Neuronal stem cell (in vitro differentiated cells): ENCODE results near the gene ST7L.

Experiments
- DNase-seq: peaks from one replicate; pipeline ENCODE4 v3.0.0-alpha.2; 2013; ENCODE audit warnings: low spot score
- H2AFZ ChIP-seq: one replicate; pipeline ENCODE4 v1.6.1; 2013; ENCODE audit warnings: mild to moderate bottlenecking, low read length, inconsistent platforms
- H2AK5ac ChIP-seq: 2 replicates; pipeline ENCODE4 v1.6.1; 2013; ENCODE audit warnings: low read depth, mild to moderate bottlenecking, inconsistent platforms, low read length, moderate library complexity, mixed read lengths
- H2BK120ac ChIP-seq: 2 replicates; pipeline ENCODE4 v1.6.1; 2013; ENCODE audit warnings: low read depth, mild to moderate bottlenecking, inconsistent platforms, low read length, moderate library complexity, mixed read lengths
- H2BK12ac ChIP-seq: one replicate; pipeline ENCODE4 v1.6.1; 2013; ENCODE audit warnings: low read length, inconsistent platforms
- H2BK15ac ChIP-seq: 2 replicates; pipeline ENCODE4 v1.6.1; 2013; ENCODE audit warnings: mild to moderate bottlenecking, low read length, inconsistent platforms, mixed read lengths
- H2BK5ac ChIP-seq: one replicate; pipeline ENCODE4 v1.6.1; 2013; ENCODE audit warnings: inconsistent platforms, mild to moderate bottlenecking, low read length, moderate library complexity
- H3K14ac ChIP-seq: one replicate; pipeline ENCODE4 v1.6.1; 2013; ENCODE audit warnings: low read length, inconsistent platforms
- H3K18ac ChIP-seq: 2 replicates; pipeline ENCODE4 v1.6.1; 2013; ENCODE audit warnings: low read length, inconsistent platforms
- H3K23ac ChIP-seq: 2 replicates; pipeline ENCODE4 v1.6.1; 2013; ENCODE audit warnings: low read depth, mild to moderate bottlenecking, mixed read lengths, low read length, inconsistent platforms; ENCODE audit not compliant: poor library complexity
- H3K27ac ChIP-seq: replicated peaks from 3 replicates; pipeline ENCODE4 v1.5.1; 2013; ENCODE audit warnings: low read length, inconsistent platforms
- H3K27me3 ChIP-seq, 3 experiments: 2 replicates each; pipeline ENCODE4 v1.6.1; 2013; ENCODE audit warnings: low read length in 3 of 3, mild to moderate bottlenecking in 2 of 3, inconsistent platforms in 1 of 3, low read depth in 1 of 3, mixed read lengths in 1 of 3, moderate library complexity in 1 of 3; ENCODE audit not compliant: control insufficient read depth in 3 of 3, insufficient read depth in 3 of 3
- H3K36me3 ChIP-seq, 2 donors: replicated peaks in 1 of 2; 2 replicates each; pipeline ENCODE4 v1.6.1; 2013; ENCODE audit warnings: low read length in 2 of 2; ENCODE audit not compliant: control insufficient read depth in 2 of 2, insufficient read depth in 2 of 2
- H3K4ac ChIP-seq: 2 replicates; pipeline ENCODE4 v1.6.1; 2013; ENCODE audit warnings: inconsistent platforms, mild to moderate bottlenecking, low read length, moderate library complexity
- H3K4me1 ChIP-seq, 2 donors: 1 replicate in 1 of 2; 2 replicates in 1 of 2; pipeline ENCODE4 v1.6.1; 2013; ENCODE audit warnings: low read length in 2 of 2, low read depth in 1 of 2; ENCODE audit not compliant: control insufficient read depth in 2 of 2, insufficient read depth in 1 of 2
- H3K4me2 ChIP-seq: one replicate; pipeline ENCODE4 v1.6.1; 2013; ENCODE audit warnings: mild to moderate bottlenecking, low read length, inconsistent platforms; ENCODE audit not compliant: insufficient read depth, poor library complexity, severe bottlenecking
- H3K4me3 ChIP-seq, 2 donors: 2 replicates each; pipeline ENCODE4 v1.5.1; 2013; ENCODE audit warnings: low read length in 2 of 2, mild to moderate bottlenecking in 2 of 2, inconsistent platforms in 1 of 2, moderate library complexity in 1 of 2
- H3K79me1 ChIP-seq: one replicate; pipeline ENCODE4 v1.6.1; 2013; ENCODE audit warnings: low read depth, mild to moderate bottlenecking, inconsistent platforms, low read length, moderate library complexity
- H3K9ac ChIP-seq: one replicate; pipeline ENCODE4 v1.6.1; 2013; ENCODE audit warnings: mild to moderate bottlenecking, low read depth, low read length, inconsistent platforms; ENCODE audit not compliant: poor library complexity
- H3K9me3 ChIP-seq, 2 donors: replicated peaks in 1 of 2; 2 replicates each; pipeline versions ENCODE3 to v1.6.1; 2013; ENCODE audit warnings: low read length in 2 of 2, mild to moderate bottlenecking in 2 of 2, inconsistent platforms in 1 of 2, low read depth in 1 of 2, mixed read lengths in 1 of 2, moderate library complexity in 1 of 2; ENCODE audit not compliant: control insufficient read depth in 2 of 2, insufficient read depth in 1 of 2
- H4K8ac ChIP-seq: one replicate; pipeline ENCODE4 v1.6.1; 2013; ENCODE audit warnings: low read depth, mild to moderate bottlenecking, inconsistent platforms, low read length, moderate library complexity
- H4K91ac ChIP-seq: one replicate; pipeline ENCODE4 v1.6.1; 2013; ENCODE audit warnings: low read length, low read depth, mild to moderate bottlenecking, inconsistent platforms; ENCODE audit not compliant: poor library complexity
- WGBS, 2 donors: extraction: QIAGEN DNeasy Blood & Tissue Kit; methylation state at CpG; one replicate each; pipeline ENCODE4 v1.1.7; 2013; ENCODE audit warnings: missing lambda C conversion rate in 2 of 2, mixed read lengths in 1 of 2; ENCODE audit not compliant: insufficient read length in 2 of 2, insufficient replicate concordance in 1 of 2; ENCODE audit errors: extremely low coverage in 2 of 2; 5-methylcytosine and 5-hydroxymethylcytosine counted together

ST7L gene

DNA sequence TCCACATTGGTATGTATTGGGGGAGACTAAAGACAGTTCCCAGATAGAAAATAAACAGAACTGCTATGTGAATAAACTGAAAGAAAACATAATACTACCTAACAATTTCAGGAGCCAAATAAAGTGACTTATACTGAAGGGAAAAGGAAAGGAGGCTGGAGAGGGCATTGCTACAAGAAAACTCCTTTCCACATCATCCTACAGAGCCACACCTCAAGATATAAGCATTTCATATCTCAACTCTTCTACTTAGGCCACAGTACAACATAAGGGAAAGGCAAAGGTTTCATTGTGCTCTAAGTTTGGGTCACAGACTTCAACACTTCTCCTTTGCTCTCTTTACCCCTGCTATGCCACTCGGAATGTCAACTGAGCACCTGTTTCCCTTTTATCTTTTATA is 54.9 kb downstream of the ST7L start:
- Histone ChIP-seq H4K8ac (no peak overlapping the region), H3K9me3 (peaks cover 0 to 5% of the 10 kb centered on the region in 2 donors), H3K4me2 (no peak overlapping the region), H2BK12ac (no peak overlapping the region), H3K4me3 (no peak overlapping the region), H3K18ac (no peak overlapping the region), H2BK120ac (no peak overlapping the region), H2AFZ (no peak overlapping the region), H3K9ac (no peak overlapping the region), H2BK15ac (no peak overlapping the region), H3K27me3 (no peaks in the 10 kb centered on the region), H4K91ac (no peak overlapping the region), H3K4ac (no peak overlapping the region), H3K36me3 (peaks cover 0 to 20% of the 10 kb centered on the region in 2 donors), H2BK5ac (no peak overlapping the region), H2AK5ac (no peak overlapping the region), H3K14ac (no peak overlapping the region), H3K4me1 (peaks cover 0 to 1% of the 10 kb centered on the region in 2 donors), H3K23ac (no peak overlapping the region), H3K27ac (no peak overlapping the region), H3K79me1 (no peaks in the 10 kb centered on the region)
- WGBS, 2 donors, result no CpG with 5 or more reads among the region's 1 CpG
- no peak for DNase-seq

DNA sequence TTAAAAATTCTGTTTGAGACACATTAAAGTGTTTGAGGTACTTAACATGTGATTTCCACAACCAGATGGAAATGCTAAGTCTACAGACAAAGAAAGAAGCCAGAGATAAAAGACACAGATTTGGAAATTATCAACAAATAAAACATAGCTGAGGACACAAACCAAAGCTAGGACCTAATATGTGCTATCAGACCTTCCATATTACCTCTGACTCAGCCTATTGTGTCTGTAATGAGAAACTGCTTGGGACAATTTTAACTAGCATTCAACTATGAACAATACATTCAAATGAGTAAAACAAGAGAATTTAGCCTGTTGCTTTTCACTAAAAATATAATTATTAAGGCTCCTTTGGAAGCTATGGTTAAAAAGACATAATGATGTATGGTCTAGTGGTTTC is 55.6 kb downstream of the ST7L start:
- Histone ChIP-seq H3K79me1 (no peaks in the 10 kb centered on the region), H3K9me3 (peaks cover 0 to 2% of the 10 kb centered on the region in 2 donors), H3K14ac (no peak overlapping the region), H3K27ac (no peak overlapping the region), H4K8ac (no peak overlapping the region), H3K4me2 (no peak overlapping the region), H4K91ac (no peak overlapping the region), H2AK5ac (no peak overlapping the region), H2BK12ac (no peak overlapping the region), H2BK120ac (no peak overlapping the region), H3K36me3 (peaks cover 0 to 25% of the 10 kb centered on the region in 2 donors), H3K27me3 (no peaks in the 10 kb centered on the region), H3K9ac (no peak overlapping the region), H3K4me1 (peaks cover 1 to 2% of the 10 kb centered on the region in 2 donors), H2BK15ac (no peak overlapping the region), H3K4ac (no peak overlapping the region), H2BK5ac (no peak overlapping the region), H3K4me3 (no peak overlapping the region), H3K23ac (no peak overlapping the region), H3K18ac (no peak overlapping the region), H2AFZ (no peak overlapping the region)
- no peak for DNase-seq

DNA sequence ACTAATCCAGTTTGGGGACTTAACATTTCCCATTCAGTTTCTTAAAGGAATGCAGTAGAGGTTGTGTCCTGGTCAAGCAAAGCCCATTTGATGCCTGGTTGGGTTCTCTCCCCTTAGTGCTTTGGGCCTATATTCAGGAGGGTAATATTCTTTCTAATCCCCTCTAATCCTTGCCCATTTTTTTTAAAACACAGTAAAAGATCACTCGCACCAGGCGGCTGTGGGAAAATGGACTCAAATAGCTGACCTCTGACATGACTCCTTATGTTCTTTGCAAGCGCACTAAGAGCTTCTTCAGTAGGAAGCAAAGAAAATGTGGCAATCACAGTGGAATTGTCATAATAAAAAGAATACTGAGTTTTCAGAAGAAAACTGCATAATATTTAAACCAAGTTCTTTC is 60.3 kb downstream of the ST7L start:
- Histone ChIP-seq H3K9me3 (no peaks in the 10 kb centered on the region), H2BK15ac (no peak overlapping the region), H3K23ac (no peak overlapping the region), H2AFZ (no peak overlapping the region), H4K8ac (no peak overlapping the region), H3K4me2 (no peak overlapping the region), H3K79me1 (no peaks in the 10 kb centered on the region), H4K91ac (no peak overlapping the region), H2BK5ac (no peak overlapping the region), H3K4ac (no peak overlapping the region), H2BK120ac (no peak overlapping the region), H3K14ac (no peak overlapping the region), H3K9ac (no peak overlapping the region), H3K27me3 (no peaks in the 10 kb centered on the region), H3K4me3 (no peak overlapping the region), H3K4me1 (peaks cover 2% of the 10 kb centered on the region in 2 donors), H2AK5ac (no peak overlapping the region), H3K18ac (no peak overlapping the region), H2BK12ac (no peak overlapping the region), H3K36me3 (peaks cover 0 to 41% of the 10 kb centered on the region in 2 donors), H3K27ac (peak overlapping the region; percentile 25)
- peak; percentile 39 for DNase-seq
- WGBS, 2 donors, result no CpG with 5 or more reads among the region's 3 CpGs

DNA sequence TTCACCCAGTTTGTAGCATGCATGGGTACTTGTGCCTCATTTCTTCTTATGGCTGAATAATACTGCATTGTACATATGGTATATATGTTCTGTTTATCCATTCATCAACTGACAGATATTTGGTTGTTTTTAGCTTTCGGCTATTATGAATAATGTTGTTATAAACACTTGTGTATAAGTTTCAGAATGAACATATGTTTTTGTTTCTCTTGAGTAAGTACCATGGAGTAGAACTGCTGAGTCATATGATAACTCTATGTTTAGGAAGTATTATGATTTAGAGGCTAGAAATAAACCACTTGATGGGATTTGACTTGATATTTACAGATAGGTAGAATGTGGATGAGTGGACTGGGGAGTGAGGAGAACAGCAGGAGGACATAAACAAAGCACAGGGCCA is 61.6 kb downstream of the ST7L start:
- H3K4me3 ChIP-seq, result no peak overlapping the region

More for the DNA sequence above, 61.6 kb downstream of the ST7L start:
- Histone ChIP-seq H2AFZ (no peak overlapping the region), H4K91ac (no peak overlapping the region), H3K4me1 (peaks cover 2% of the 10 kb centered on the region in 2 donors), H2BK5ac (no peak overlapping the region), H3K27ac (no peak overlapping the region), H3K23ac (no peak overlapping the region), H3K18ac (no peak overlapping the region), H4K8ac (no peak overlapping the region), H2BK15ac (no peak overlapping the region), H3K36me3 (peaks cover 0 to 43% of the 10 kb centered on the region in 2 donors), H3K79me1 (no peaks in the 10 kb centered on the region), H2AK5ac (no peak overlapping the region), H3K9ac (no peak overlapping the region), H3K27me3 (no peaks in the 10 kb centered on the region), H2BK12ac (no peak overlapping the region), H2BK120ac (no peak overlapping the region), H3K14ac (no peak overlapping the region), H3K4me2 (no peak overlapping the region), H3K9me3 (no peaks in the 10 kb centered on the region), H3K4ac (no peak overlapping the region)
- no peak for DNase-seq
- WGBS, 2 donors, result no CpG with 5 or more reads among the region's 1 CpG
